GM19324 (cell line): ENCODE data around the gene OPRD1.
"Not testable (repeated sequence)": the region's sequence is repeated elsewhere in the genome, so short reads cannot be mapped to it uniquely, and the experiment has no call there.

Experiments used
- ATAC-seq: cut with Tn5 transposase; IDR thresholded peaks from one replicate; pipeline ENCODE4 v1.9.1; 2021; ENCODE audit warnings: mild to moderate bottlenecking, moderate library complexity; ENCODE audit not compliant: unreplicated experiment, low FRiP score

Gene OPRD1

GRCh38 chr1:28840928-28841544, 29.1 kb downstream of the OPRD1 start:
- no peak for ATAC-seq

GRCh38 chr1:28845786-28846543, 34.0 kb downstream of the OPRD1 start:
- no peak for ATAC-seq

- ATAC-seq: not testable (repeated sequence)
These were observed 35.2 kb downstream of the OPRD1 start for GRCh38 chr1:28847207-28847606.

GRCh38 chr1:28848416-28848815, 36.4 kb downstream of the OPRD1 start:
- no peak for ATAC-seq

GRCh38 chr1:28853093-28853742, 41.2 kb downstream of the OPRD1 start:
- no peak for ATAC-seq

GRCh38 chr1:28854406-28854805, 42.4 kb downstream of the OPRD1 start:
- not testable (repeated sequence) for ATAC-seq

GRCh38 chr1:28855046-28855445, 43.1 kb downstream of the OPRD1 start:
- no peak for ATAC-seq

- no peak for ATAC-seq
These were observed 43.5 kb downstream of the OPRD1 start for GRCh38 chr1:28855469-28855951.

GRCh38 chr1:28855969-28856368, 44.0 kb downstream of the OPRD1 start:
- ATAC-seq: no peak

GRCh38 chr1:28860332-28861073, 48.5 kb downstream of the OPRD1 start:
- ATAC-seq: no peak

- no peak for ATAC-seq
These were observed 50.8 kb downstream of the OPRD1 start for GRCh38 chr1:28862571-28863403.

GRCh38 chr1:28864695-28865094, 52.7 kb downstream of the OPRD1 start:
- no peak for ATAC-seq

- ATAC-seq: no peak
These were observed 54.2 kb downstream of the OPRD1 start for GRCh38 chr1:28865997-28866650.

GRCh38 chr1:28867850-28868249, 55.9 kb downstream of the OPRD1 start:
- no peak for ATAC-seq

GRCh38 chr1:28869952-28870351, 58.0 kb downstream of the OPRD1 start:
- ATAC-seq: no peak

GRCh38 chr1:28871631-28872401, 59.8 kb downstream of the OPRD1 start:
- ATAC-seq: no peak

- not testable (repeated sequence) for ATAC-seq
These were observed 63.2 kb downstream of the OPRD1 start for GRCh38 chr1:28875134-28875533.

- ATAC-seq: no peak
These were observed 65.3 kb downstream of the OPRD1 start for GRCh38 chr1:28877132-28877781.
